GM21786 (cell line): ENCODE results near the gene BTBD1.
"Not testable (repeated sequence)": the region's sequence is repeated elsewhere in the genome, so short reads cannot be mapped to it uniquely, and the experiment has no call there.

Experiments used
- ATAC-seq: cut with Tn5 transposase; IDR thresholded peaks from one replicate; pipeline ENCODE4 v1.9.1; 2021; ENCODE audit not compliant: unreplicated experiment

BTBD1 gene

DNA sequence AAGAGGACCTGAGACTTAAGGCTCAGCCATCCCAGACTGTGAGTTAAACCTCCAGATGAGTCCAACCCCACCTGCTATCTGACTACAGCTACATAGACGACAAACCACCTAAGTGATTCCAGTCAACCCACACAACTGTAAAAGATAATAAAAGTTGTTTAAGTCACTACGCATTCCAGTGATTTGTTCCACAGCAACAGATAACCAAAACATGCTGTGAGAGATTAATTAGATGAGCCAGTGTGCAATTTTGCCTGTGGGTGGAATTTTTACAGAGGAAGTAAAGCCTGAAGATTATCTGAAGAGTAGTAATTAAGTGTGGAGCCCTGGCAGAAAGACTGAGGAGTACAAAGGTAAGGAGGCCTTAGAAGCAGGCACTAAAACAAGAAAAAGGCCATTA is 5.4 kb downstream of the BTBD1 start:
- no peak for ATAC-seq

DNA sequence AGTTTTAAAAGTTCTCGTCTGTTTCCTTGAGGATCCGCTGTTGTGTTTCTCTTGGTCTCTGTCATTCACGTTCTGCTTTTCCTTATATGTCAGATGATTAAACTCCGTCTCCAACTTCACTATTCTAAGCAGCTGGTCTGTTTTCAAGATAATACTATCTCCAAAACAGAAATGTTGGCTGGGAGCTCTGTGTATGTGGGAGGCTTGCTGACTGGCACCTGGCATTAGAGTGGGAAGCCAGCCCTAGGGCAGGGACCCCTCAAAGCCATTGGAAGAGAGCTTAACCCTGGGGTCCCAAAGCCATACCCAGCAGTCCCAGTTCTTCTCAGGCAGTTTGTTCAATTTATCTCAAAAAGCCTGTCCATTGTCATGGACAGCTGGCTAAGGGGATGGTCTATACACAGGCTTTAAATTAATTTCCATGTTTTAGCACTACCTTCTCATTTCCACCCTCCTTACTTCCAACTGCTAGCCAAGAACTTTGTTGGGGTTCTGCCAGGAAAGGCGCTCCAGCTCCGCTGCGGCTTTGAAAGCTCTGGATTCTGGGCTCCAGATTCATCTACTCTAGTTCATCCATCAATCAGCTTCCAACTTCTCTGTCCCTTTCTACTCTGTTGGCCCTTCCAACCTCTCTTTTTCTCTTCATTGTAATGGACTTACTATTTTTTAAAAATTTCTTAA is 9.2 kb downstream of the BTBD1 start:
- no peak for ATAC-seq

- ATAC-seq, result no peak
These were observed 10.1 kb downstream of the BTBD1 start for GRCh38 chr15:83057002-83057401.

- ATAC-seq, result no peak
These were observed 13.9 kb downstream of the BTBD1 start for GRCh38 chr15:83053151-83053550.

DNA sequence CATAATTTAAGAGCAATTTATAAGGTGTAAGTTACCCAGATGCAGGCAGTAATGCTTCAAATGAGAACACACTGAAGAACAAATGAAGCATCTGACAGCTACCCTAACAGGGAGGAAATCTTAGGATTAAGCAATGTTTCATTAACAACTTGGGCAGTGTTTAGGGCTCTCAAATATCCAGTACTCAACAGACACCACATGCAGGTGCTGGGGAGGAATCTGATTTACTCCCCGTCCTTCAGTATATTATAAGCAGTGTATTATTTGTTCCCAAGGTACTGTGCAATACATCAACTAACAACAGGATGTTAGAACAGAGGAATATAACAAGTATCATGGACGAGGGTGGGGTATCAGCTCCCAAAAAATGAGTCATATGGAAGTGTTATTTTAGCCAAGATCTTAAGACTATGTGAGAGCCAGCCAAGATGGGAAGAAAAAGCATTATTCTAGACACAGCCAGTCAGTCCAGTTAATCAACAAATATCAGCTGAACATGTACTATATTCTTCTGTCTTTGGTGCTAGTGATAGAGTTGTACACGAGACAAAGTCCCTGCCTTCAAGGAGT is 20.4 kb downstream of the BTBD1 start:
- ATAC-seq, result no peak

DNA sequence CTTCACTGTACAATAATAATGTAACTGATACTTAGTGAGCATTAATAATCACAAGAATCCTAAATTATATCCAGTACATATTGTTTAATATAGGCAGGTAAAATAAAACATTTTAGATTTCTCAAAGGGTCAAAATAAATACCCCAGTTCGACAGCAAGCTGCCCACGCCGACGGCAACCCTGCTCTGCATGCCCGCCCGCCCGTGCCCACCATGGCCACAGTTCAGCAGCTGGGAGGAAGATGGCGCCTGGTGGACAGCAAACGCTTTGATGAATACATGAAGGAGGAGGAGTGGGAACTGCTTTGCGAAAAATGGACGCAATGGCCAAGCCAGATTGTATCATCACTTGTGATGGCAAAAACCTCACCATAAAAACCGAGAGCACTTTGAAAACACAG is 22.9 kb downstream of the BTBD1 start:
- no peak for ATAC-seq

GRCh38 chr15:83039206-83039605 is 27.8 kb downstream of the BTBD1 start:
- no peak for ATAC-seq

DNA sequence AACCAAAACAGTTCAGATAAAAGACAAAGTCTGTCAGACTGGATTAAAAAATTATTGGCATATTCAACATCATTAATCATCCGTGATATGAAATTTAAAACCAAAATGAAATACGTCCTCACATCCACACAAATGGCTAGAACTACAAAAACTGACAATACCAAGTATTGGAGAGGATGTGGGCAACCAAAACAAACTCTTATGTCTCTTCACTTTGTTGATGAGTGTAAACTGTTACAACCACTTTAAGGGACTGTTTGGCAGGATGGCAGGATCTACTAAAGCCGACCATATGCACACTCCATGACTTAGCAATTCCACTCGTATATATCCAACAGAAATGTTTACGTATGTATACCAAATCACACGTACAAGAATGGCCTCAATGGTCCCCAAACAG is 30.8 kb downstream of the BTBD1 start:
- ATAC-seq, result no peak

DNA sequence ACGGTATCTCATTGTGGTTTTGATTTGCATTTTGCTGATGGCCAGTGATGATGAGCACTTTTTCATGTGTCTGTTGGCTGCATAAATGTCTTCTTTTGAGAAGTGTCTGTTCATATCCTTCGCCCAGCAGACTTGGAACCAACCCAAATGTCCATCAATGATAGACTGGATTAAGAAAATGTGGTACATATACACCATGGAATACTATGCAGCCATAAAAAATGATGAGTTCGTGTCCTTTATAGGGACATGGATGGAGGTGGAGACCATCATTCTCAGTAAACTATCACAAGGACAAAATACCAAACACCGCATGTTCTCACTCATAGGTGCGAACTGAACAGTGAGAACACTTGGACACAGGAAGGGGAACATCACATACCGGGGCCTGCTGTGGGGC is 35.8 kb downstream of the BTBD1 start:
- ATAC-seq, result not testable (repeated sequence)

DNA sequence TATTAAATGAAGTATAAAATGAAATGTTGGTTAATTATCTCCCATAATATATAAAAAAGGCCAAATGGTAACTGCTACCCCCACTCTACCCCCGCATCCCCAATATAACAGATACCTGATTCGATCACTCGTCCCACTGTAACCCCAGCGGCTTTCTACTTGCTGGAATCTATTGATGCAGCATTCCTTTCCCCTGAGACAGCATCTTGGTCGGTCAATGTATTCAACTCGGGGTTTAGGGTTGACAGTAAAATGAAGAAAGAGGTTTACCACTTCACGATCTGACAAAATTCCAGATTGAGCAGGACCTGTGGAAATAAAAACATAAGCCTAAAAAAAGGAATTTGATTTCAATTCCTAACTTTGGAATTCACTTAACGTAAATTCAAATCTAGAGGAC is 37.0 kb downstream of the BTBD1 start:
- no peak for ATAC-seq

DNA sequence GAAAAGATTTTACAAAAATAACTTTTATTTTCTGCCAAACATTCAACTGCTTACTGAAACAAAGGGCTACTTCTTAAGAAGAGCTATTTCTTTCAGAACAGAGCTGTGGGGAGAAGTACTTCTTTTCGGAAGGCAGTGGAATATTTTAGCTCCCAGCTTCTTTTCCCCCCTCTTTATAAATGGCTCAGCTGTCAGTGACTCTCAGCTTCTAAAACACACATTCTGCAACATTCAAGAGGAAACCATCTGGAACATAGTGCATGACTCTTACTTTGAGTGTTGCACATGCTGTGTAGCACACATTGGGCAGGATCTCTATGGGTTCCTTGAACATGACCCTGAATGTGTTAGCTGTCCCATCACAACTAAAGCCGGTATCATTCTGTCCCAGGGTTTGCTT is 48.6 kb downstream of the BTBD1 start:
- no peak for ATAC-seq

GRCh38 chr15:83016906-83017305 is 50.1 kb downstream of the BTBD1 start:
- no peak for ATAC-seq

GRCh38 chr15:83015361-83015760 is 51.7 kb downstream of the BTBD1 start:
- no peak for ATAC-seq

DNA sequence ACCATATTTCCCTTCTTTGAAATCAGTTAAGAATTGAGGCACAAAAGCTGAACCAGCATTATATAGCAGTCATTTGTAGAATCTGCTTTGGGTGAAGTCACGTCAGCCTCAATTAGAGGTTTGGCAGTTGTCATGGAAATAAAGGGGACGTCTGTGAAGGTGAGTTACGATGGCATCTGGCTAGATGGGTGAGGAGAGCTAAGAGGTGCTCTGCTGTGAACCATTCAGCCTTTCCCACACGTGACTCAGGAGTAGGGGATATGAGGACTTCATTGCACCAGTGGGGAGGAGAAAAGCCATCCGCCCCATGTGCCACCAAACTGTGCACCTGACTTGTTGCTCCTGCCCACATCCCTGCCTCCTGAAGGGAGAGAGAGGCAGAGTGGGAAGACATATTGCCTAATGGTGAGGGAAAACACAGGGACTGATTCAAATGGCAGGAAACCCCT is 52.8 kb downstream of the BTBD1 start:
- no peak for ATAC-seq

DNA sequence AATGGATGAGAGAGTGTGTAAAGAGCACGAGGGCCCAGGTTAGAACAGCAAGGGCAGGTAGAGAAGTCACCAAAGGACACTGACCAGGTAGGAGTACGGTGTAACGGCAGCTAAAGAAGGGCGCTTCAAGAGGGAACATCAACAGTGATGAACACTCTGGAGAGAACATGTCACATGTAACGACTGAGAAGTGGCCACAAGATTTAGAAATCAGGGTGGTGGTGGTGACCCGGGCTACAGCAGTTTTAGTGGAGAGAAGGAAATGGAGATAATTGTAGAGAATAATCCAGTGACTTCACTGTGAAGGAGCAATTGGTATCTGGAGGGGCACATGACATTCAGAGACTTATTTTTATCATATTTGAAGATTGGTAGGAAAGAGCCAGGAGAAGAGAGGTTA is 54.4 kb downstream of the BTBD1 start:
- no peak for ATAC-seq

DNA sequence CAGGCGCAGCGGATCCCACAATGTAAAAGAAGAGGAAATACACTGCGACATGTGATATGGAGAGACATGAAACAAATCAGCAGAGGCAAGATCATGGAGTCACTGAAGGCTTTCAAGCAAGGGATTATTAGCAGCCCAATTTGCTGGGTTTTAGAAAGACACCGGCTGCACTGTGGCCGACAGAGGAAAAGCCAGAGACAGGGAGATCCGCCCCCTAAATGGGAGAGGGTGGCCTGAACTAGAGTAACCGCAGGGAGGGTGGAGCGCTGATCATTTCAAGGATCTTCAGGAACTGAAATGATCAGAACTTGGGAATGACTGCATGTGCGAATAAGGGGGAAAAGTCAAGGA is 55.0 kb downstream of the BTBD1 start:
- no peak for ATAC-seq

DNA sequence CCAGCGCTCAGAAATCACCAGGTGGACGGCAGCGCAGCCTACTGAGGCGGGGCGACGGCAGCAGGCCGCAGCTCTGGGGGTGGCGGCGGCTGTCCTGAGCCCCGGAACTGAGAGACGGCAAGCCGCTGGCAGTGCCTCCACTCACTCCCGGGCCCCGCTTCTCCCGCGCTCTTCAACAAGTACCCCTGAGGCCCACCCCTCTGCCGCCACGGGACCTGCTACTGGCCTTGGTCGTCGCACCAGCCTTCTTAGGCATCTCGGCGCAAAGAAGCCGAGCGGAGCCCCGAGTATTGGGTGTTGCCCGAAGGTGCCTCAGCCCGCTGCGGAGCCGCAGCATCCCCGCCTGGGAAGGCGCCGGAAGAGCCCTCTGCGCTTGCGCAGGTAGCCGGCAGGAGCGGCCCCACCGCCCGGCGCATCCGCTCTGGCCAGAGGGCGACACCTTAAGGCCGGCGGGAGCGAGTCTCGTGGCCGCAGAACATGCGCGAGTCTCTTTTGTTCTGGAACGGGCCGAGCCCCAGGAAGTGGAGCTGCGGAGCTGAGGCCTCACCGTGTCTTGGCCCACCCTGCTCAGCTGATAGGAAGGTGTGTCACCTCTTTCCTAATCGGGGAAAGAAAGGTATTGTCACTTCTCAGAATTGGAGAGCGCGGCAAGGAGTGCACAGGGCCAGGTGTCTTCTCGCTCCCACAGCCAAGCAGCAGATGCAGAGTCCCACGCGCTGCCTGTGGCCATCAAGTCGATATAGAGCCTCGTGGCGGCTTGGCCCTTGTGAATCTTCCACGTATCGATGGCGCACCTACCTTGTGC is 55.6 kb downstream of the BTBD1 start, which contains the start of gene C15orf40:
TSS of gene C15orf40 (minus strand) at position 369 of the 805 bp plus-strand sequence. CDS start at position 337, 32 bp downstream.
- peak; percentile 93 for ATAC-seq

- peak; percentile 58 for ATAC-seq
These were observed 56.3 kb downstream of the BTBD1 start for GRCh38 chr15:83010709-83011270.

- ATAC-seq, result not testable (repeated sequence)
These were observed 66.4 kb downstream of the BTBD1 start for GRCh38 chr15:83000672-83001031.

DNA sequence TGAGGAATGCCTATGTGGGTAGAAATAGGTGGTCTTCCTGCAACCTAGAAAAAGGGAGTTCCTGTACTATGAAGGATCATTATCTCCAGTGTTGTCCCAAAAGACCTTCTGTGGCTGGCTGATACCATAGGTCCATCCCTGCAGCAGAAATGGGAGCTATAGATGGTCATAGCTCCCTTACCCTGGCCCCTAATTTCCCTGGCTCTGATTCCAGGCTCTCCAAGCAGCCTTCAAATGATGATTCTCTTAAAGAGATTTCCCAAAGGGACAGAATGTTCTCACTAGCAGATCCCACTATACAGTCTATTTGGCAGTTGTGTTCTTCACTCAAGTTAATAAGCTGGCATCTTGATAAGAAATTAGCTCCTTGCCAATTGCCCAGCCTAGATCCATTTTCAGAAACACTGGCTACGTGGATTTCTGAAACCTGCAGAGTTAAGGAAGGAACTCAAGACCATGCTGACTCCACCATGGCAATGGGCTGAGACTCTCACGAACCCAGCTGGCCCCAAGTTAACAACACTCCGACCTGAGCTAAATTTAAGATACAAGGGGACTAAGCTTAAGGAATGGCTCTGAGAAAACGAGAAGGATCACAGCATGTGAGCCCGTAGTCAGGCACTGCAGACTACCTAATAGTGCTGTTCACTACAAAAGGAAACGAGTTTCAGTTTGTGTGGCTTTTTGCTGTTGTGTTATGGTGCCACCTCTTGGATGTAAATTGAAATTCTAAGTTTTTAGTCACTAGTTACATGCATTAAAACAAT is 67.0 kb downstream of the BTBD1 start:
- ATAC-seq, result peak; percentile 70

DNA sequence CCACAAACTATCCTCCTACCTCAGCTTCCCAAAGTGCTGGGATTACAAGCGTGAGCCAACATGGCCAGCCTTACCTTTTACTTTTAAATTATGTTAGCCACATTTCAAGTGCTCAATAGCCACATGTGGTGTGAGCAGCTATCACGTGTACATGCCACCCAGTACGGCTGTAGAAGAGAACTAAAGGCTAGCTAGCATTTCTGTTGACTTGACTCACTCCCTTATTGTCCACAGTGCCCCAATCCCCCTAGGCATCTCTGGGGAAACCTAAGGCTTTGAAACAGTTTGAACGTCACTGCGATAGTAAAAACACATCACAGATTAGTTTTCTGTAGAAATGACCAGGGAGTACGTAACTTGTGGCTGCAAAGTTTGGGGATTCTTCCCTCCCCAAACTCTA is 67.6 kb downstream of the BTBD1 start:
- ATAC-seq, result no peak
